ENCODE results near the gene MACROD1. TPM values are rescaled to one million over a fixed set of nuclear protein-coding genes. Genes with fewer than 3 reads are reported as not detected.
A peak's percentile ranks its signal among the peaks of the same experiment; 100 is the strongest.

MACROD1 gene
- total RNA-seq, 4 donors from 2014 or later, result 10.4 to 31.5 (median 19.5) TPM

- H3K9me3 ChIP-seq, result no peaks in the 10 kb centered on the region
- no peaks in the 10 kb centered on the region for H3K36me3 ChIP-seq
- intact Hi-C loops (cut with DNase I), result no loop called here
- no peaks in the 10 kb centered on the region for H3K27me3 ChIP-seq
- H3K4me3 ChIP-seq, result no peak overlapping the region
- TF ChIP-seq POLR2A (IDR thresholded peaks at IDR 0.05), result no peak
- TF ChIP-seq CTCF (IDR thresholded peaks at IDR 0.05), result no peak
- 59 to 69% methylated on average over 6 to 10 of the region's 18 CpGs for WGBS, 2 donors
- DNase-seq, result no peak
- H3K4me1 ChIP-seq, result no peaks in the 10 kb centered on the region
- H3K27ac ChIP-seq, result no peak overlapping the region
Observed at GRCh38 chr11:64044730-64045393, 121.1 kb downstream of the MACROD1 start.

- H3K27me3 ChIP-seq, result no peaks in the 10 kb centered on the region
- no peak overlapping the region for H3K27ac ChIP-seq
- H3K9me3 ChIP-seq, result no peaks in the 10 kb centered on the region
- no peaks in the 10 kb centered on the region for H3K36me3 ChIP-seq
- no peak overlapping the region for H3K4me3 ChIP-seq
- WGBS, 2 donors, result 80 to 90% methylated on average over 5 of the region's 5 CpGs
- TF ChIP-seq POLR2A (IDR thresholded peaks at IDR 0.05) (no peak), CTCF (IDR thresholded peaks at IDR 0.05) (no peak)
- no peaks in the 10 kb centered on the region for H3K4me1 ChIP-seq
- intact Hi-C loops (cut with DNase I), result no loop called here
- no peak for DNase-seq
Observed at GRCh38 chr11:64043545-64043944, 122.4 kb downstream of the MACROD1 start.

GRCh38 chr11:64042301-64042700 lies 123.6 kb downstream of the MACROD1 start:
- intact Hi-C loops (cut with DNase I), result no loop called here
- Histone ChIP-seq H3K27ac (no peak overlapping the region), H3K36me3 (no peaks in the 10 kb centered on the region), H3K27me3 (peaks cover 0 to 12% (median 0%) of the 10 kb centered on the region in 4 donors), H3K4me1 (no peaks in the 10 kb centered on the region), H3K4me3 (no peak overlapping the region), H3K9me3 (no peaks in the 10 kb centered on the region)
- no peak for DNase-seq
- TF ChIP-seq CTCF (IDR thresholded peaks at IDR 0.05) (no peak), POLR2A (IDR thresholded peaks at IDR 0.05) (no peak)
- WGBS, 2 donors, result no CpG with 5 or more reads among the region's 4 CpGs

- no peaks in the 10 kb centered on the region for H3K36me3 ChIP-seq
- WGBS, 2 donors, result no CpG with 5 or more reads among the region's 9 CpGs
- TF ChIP-seq CTCF (IDR thresholded peaks at IDR 0.05) (no peak), POLR2A (IDR thresholded peaks at IDR 0.05) (no peak)
- no peaks in the 10 kb centered on the region for H3K9me3 ChIP-seq
- intact Hi-C loops (cut with DNase I), result no loop called here
- no peak overlapping the region for H3K27ac ChIP-seq
- peaks cover 0 to 16% (median under 1%) of the 10 kb centered on the region in 4 donors for H3K27me3 ChIP-seq
- no peak overlapping the region for H3K4me3 ChIP-seq
- H3K4me1 ChIP-seq, result peaks cover 0 to 4% (median 3%) of the 10 kb centered on the region in 3 donors
- no peak for DNase-seq
Observed at GRCh38 chr11:64041846-64042245, 124.1 kb downstream of the MACROD1 start.

- intact Hi-C loops (cut with DNase I), result no loop called here
- H3K36me3 ChIP-seq, result no peaks in the 10 kb centered on the region
- no peak overlapping the region for H3K27ac ChIP-seq
- WGBS, 2 donors, result 72 to 75% methylated on average over 9 to 10 of the region's 20 CpGs
- no peak overlapping the region for H3K4me3 ChIP-seq
- TF ChIP-seq POLR2A (IDR thresholded peaks at IDR 0.05), result no peak
- peak in 1 of 6 experiments; percentile 31 for TF ChIP-seq CTCF (IDR thresholded peaks at IDR 0.05)
- peaks cover 0 to 27% (median 5%) of the 10 kb centered on the region in 4 donors for H3K27me3 ChIP-seq
- DNase-seq, result no peak
- peaks cover 9 to 14% (median 13%) of the 10 kb centered on the region in 3 donors for H3K4me1 ChIP-seq
- no peaks in the 10 kb centered on the region for H3K9me3 ChIP-seq
Observed at GRCh38 chr11:64040684-64041322, 125.1 kb downstream of the MACROD1 start.
